22Rv1 (cell line): ENCODE measurements around the gene MIS18BP1.

Experiments
- CTCF ChIP-seq: fragments of 450-650 bp; IDR thresholded peaks from 2 replicates; pipeline ENCODE4 v1.5.1; 2017; ENCODE audit warnings: mild to moderate bottlenecking
- ZFX ChIP-seq: fragments of 450-650 bp; IDR thresholded peaks from 2 replicates; pipeline ENCODE4 v1.6.1; 2017; ENCODE audit warnings: antibody characterized with exemption, borderline replicate concordance

- no peak for TF ChIP-seq CTCF
- no peak for TF ChIP-seq ZFX
Measured at GRCh38 chr14:45212231-45212630, 40.8 kb downstream of the MIS18BP1 start.
